ENCODE results near the gene WBP1L.

DNA sequence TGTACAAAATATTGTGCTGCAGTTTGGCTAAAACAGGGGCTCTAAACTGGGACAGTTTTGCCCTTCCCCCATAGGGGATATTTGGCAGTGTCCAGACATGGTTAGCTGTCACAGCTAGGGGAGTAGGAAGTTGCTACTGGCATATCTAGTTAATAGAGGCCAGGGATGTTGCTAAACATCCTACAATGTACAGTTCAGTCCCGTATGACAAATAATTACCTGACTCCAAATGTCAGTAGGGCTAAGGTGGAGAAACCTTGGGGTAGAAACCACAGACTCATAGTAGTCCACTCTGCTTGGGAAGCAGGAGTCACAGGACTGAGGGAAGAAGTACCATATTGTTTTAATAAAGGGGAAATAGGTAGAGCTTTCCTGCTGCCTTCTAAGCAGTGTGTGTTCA is 39.8 kb downstream of the WBP1L start:
- TF ChIP-seq, protein P1, sequence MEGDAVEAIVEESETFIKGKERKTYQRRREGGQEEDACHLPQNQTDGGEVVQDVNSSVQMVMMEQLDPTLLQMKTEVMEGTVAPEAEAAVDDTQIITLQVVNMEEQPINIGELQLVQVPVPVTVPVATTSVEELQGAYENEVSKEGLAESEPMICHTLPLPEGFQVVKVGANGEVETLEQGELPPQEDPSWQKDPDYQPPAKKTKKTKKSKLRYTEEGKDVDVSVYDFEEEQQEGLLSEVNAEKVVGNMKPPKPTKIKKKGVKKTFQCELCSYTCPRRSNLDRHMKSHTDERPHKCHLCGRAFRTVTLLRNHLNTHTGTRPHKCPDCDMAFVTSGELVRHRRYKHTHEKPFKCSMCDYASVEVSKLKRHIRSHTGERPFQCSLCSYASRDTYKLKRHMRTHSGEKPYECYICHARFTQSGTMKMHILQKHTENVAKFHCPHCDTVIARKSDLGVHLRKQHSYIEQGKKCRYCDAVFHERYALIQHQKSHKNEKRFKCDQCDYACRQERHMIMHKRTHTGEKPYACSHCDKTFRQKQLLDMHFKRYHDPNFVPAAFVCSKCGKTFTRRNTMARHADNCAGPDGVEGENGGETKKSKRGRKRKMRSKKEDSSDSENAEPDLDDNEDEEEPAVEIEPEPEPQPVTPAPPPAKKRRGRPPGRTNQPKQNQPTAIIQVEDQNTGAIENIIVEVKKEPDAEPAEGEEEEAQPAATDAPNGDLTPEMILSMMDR (IDR thresholded peaks at IDR 0.05; ENCODE audit: insufficient read depth, low read length), result no peak
- TF ChIP-seq, protein P2, sequence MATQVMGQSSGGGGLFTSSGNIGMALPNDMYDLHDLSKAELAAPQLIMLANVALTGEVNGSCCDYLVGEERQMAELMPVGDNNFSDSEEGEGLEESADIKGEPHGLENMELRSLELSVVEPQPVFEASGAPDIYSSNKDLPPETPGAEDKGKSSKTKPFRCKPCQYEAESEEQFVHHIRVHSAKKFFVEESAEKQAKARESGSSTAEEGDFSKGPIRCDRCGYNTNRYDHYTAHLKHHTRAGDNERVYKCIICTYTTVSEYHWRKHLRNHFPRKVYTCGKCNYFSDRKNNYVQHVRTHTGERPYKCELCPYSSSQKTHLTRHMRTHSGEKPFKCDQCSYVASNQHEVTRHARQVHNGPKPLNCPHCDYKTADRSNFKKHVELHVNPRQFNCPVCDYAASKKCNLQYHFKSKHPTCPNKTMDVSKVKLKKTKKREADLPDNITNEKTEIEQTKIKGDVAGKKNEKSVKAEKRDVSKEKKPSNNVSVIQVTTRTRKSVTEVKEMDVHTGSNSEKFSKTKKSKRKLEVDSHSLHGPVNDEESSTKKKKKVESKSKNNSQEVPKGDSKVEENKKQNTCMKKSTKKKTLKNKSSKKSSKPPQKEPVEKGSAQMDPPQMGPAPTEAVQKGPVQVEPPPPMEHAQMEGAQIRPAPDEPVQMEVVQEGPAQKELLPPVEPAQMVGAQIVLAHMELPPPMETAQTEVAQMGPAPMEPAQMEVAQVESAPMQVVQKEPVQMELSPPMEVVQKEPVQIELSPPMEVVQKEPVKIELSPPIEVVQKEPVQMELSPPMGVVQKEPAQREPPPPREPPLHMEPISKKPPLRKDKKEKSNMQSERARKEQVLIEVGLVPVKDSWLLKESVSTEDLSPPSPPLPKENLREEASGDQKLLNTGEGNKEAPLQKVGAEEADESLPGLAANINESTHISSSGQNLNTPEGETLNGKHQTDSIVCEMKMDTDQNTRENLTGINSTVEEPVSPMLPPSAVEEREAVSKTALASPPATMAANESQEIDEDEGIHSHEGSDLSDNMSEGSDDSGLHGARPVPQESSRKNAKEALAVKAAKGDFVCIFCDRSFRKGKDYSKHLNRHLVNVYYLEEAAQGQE (IDR thresholded peaks at IDR 0.05; ENCODE audit: insufficient replicate concordance, low read depth), result no peak

All from HL-60 (cell line).